HepG2 (cell line): ENCODE results near the gene COX5B. TPM values are rescaled to one million over a fixed set of nuclear protein-coding genes. Genes with fewer than 3 reads are reported as not detected.

Experiments
- ARHGAP35 ChIP-seq: sonication (generic); formaldehyde crosslinking; IDR thresholded peaks from 2 replicates; pipeline ENCODE4 v1.9.0; 2022; ENCODE audit warnings: mild to moderate bottlenecking, inconsistent platforms, moderate library complexity, missing genetic modification reagents, borderline replicate concordance
- GATAD2A ChIP-seq: IDR thresholded peaks from 2 replicates; pipeline ENCODE4 v1.6.1; 2016
- GTF3A ChIP-seq: sonication (generic); formaldehyde crosslinking; conservative IDR thresholded peaks from 2 replicates; pipeline ENCODE4 v1.4.0; 2020; ENCODE audit warnings: mild to moderate bottlenecking, missing genetic modification reagents
- KLF13 ChIP-seq: sonication (generic); formaldehyde crosslinking; IDR thresholded peaks from 2 replicates; pipeline ENCODE4 v1.4.0; 2020; ENCODE audit warnings: mild to moderate bottlenecking, missing genetic modification reagents
- MAZ ChIP-seq, 2 experiments: sonication (generic) in 1 of 2; formaldehyde crosslinking in 1 of 2; IDR thresholded peaks; 2 replicates each; pipeline versions ENCODE4 v1.5.0 to v1.6.1; 2012 to 2020; ENCODE audit warnings: low read depth in 2 of 2, mild to moderate bottlenecking in 2 of 2, borderline replicate concordance in 1 of 2, improper control_type of control experiment in 1 of 2, low read length in 1 of 2, missing genetic modification reagents in 1 of 2, moderate library complexity in 1 of 2
- MEIS2 ChIP-seq: sonication (generic); formaldehyde crosslinking; IDR thresholded peaks from 2 replicates; pipeline ENCODE4 v1.9.0; 2021; ENCODE audit warnings: mild to moderate bottlenecking, missing genetic modification reagents
- RAD51 ChIP-seq: fragments of 450-650 bp; IDR thresholded peaks from 2 replicates; pipeline ENCODE4 v1.6.1; 2016; ENCODE audit warnings: borderline replicate concordance
- SRF ChIP-seq: IDR thresholded peaks from 2 replicates; pipeline ENCODE4 v1.6.1; 2011; ENCODE audit warnings: mild to moderate bottlenecking, low read depth, low read length, moderate library complexity
- YY1 ChIP-seq: IDR thresholded peaks from 2 replicates; pipeline ENCODE4 v1.6.1; 2011; ENCODE audit warnings: low read length, low read depth, moderate library complexity, mild to moderate bottlenecking; ENCODE audit not compliant: insufficient read depth, insufficient replicate concordance
- ZGPAT ChIP-seq: IDR thresholded peaks from 2 replicates; pipeline ENCODE4 v1.6.1; 2016; ENCODE audit warnings: mild to moderate bottlenecking
- ZNF644 ChIP-seq: IDR thresholded peaks from 2 replicates; pipeline ENCODE4 v1.6.1; 2016; ENCODE audit warnings: low read depth
- polyA plus RNA-seq, 8 experiments: library from polyadenylated mRNA; depleted of rRNA in 3 of 8; stranded (reverse) in 7 of 8; unstranded in 1 of 8; fragments of >200 nt; fragmentation: Illumina TruSeq in 4 of 8; extraction: Trizol in 4 of 8; gene quantifications; 2 replicates each; pipeline versions ENCODE4 v1.2.1 to v1.2.3, GENCODE V29; 2011 to 2016; ENCODE audit warnings: low read depth in 4 of 8, missing spikeins in 1 of 8, mixed read lengths in 1 of 8; ENCODE audit not compliant: insufficient read depth in 1 of 8
- total RNA-seq, 5 experiments: library from RNA; depleted of rRNA; stranded (reverse); fragments of >200 nt; fragmentation: Illumina TruSeq; extraction: Trizol; gene quantifications; 2 replicates each; pipeline ENCODE4 v1.2.3, GENCODE V29; 2016; ENCODE audit warnings: low read depth in 1 of 5
- TF ChIP-seq, protein P1 (sequence below): sonication (generic); formaldehyde crosslinking; IDR thresholded peaks from 2 replicates; pipeline ENCODE4 v1.5.0; 2020; ENCODE audit warnings: mild to moderate bottlenecking, missing genetic modification reagents
- TF ChIP-seq, protein P2 (sequence below): sonication (generic); formaldehyde crosslinking; conservative IDR thresholded peaks from 2 replicates; pipeline ENCODE4 v1.4.0; 2020; ENCODE audit warnings: missing genetic modification reagents
- TF ChIP-seq, protein P3 (sequence below): IDR thresholded peaks from 2 replicates; pipeline ENCODE4 v1.6.1; 2016; ENCODE audit warnings: low read depth, control low read depth
- TF ChIP-seq, protein P4 (sequence below): sonication (generic); formaldehyde crosslinking; IDR thresholded peaks from 2 replicates; pipeline ENCODE4 v1.8.0; 2022; ENCODE audit warnings: mild to moderate bottlenecking, missing genetic modification reagents, borderline replicate concordance
- TF ChIP-seq, protein P5 (sequence below): sonication (generic); formaldehyde crosslinking; IDR thresholded peaks from 2 replicates; pipeline ENCODE4 v1.4.0; 2020; ENCODE audit warnings: missing genetic modification reagents

Gene COX5B
- total and polyA plus RNA-seq, 2 of the 13 experiments (the other 11 are each of a cell fraction or from before 2014, with no cell fraction given): 453 to 536 TPM

GRCh38 chr2:97645695-97646629 is at the start of gene COX5B (continued):
- TF ChIP-seq, protein P1, sequence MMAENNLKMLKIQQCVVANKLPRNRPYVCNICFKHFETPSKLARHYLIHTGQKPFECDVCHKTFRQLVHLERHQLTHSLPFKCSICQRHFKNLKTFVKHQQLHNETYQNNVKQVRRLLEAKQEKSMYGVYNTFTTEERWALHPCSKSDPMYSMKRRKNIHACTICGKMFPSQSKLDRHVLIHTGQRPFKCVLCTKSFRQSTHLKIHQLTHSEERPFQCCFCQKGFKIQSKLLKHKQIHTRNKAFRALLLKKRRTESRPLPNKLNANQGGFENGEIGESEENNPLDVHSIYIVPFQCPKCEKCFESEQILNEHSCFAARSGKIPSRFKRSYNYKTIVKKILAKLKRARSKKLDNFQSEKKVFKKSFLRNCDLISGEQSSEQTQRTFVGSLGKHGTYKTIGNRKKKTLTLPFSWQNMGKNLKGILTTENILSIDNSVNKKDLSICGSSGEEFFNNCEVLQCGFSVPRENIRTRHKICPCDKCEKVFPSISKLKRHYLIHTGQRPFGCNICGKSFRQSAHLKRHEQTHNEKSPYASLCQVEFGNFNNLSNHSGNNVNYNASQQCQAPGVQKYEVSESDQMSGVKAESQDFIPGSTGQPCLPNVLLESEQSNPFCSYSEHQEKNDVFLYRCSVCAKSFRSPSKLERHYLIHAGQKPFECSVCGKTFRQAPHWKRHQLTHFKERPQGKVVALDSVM (CRISPR knock-in tag): no peak
- TF ChIP-seq RAD51 (no peak), MAZ (IDR thresholded peaks at IDR 0.05; ENCODE audit: borderline replicate concordance, low read depth, low read length) (peak; percentile 80; the same call in 1 of the 2 replicates), MAZ (CRISPR knock-in tag; IDR thresholded peaks at IDR 0.05; ENCODE audit: low read depth) (peak; percentile 82; the same call in 1 of the 2 replicates), ZNF644 (CRISPR knock-in tag) (no peak), ARHGAP35 (CRISPR knock-in tag) (peak; percentile 87; the same call in 1 of the 2 replicates), GTF3A (CRISPR knock-in tag) (0 out of 2 replicates have a peak, but pooled peaks have one; percentile 87), ZGPAT (CRISPR knock-in tag) (peak; percentile 79), SRF (no peak), YY1 (peak; percentile 82), MEIS2 (peak; percentile 83), GATAD2A (CRISPR knock-in tag) (peak; percentile 20; the same call in 1 of the 2 replicates), KLF13 (CRISPR knock-in tag) (peak; percentile 86; the same call in 1 of the 2 replicates)
- TF ChIP-seq, protein P2, sequence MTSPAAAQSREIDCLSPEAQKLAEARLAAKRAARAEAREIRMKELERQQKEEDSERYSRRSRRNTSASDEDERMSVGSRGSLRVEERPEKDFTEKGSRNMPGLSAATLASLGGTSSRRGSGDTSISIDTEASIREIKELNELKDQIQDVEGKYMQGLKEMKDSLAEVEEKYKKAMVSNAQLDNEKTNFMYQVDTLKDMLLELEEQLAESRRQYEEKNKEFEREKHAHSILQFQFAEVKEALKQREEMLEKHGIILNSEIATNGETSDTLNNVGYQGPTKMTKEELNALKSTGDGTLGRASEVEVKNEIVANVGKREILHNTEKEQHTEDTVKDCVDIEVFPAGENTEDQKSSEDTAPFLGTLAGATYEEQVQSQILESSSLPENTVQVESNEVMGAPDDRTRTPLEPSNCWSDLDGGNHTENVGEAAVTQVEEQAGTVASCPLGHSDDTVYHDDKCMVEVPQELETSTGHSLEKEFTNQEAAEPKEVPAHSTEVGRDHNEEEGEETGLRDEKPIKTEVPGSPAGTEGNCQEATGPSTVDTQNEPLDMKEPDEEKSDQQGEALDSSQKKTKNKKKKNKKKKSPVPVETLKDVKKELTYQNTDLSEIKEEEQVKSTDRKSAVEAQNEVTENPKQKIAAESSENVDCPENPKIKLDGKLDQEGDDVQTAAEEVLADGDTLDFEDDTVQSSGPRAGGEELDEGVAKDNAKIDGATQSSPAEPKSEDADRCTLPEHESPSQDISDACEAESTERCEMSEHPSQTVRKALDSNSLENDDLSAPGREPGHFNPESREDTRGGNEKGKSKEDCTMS (CRISPR knock-in tag): no peak
- TF ChIP-seq, protein P3, sequence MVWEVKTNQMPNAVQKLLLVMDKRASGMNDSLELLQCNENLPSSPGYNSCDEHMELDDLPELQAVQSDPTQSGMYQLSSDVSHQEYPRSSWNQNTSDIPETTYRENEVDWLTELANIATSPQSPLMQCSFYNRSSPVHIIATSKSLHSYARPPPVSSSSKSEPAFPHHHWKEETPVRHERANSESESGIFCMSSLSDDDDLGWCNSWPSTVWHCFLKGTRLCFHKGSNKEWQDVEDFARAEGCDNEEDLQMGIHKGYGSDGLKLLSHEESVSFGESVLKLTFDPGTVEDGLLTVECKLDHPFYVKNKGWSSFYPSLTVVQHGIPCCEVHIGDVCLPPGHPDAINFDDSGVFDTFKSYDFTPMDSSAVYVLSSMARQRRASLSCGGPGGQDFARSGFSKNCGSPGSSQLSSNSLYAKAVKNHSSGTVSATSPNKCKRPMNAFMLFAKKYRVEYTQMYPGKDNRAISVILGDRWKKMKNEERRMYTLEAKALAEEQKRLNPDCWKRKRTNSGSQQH (CRISPR knock-in tag): no peak; the same call in 1 of the 2 replicates
- TF ChIP-seq, protein P4, sequence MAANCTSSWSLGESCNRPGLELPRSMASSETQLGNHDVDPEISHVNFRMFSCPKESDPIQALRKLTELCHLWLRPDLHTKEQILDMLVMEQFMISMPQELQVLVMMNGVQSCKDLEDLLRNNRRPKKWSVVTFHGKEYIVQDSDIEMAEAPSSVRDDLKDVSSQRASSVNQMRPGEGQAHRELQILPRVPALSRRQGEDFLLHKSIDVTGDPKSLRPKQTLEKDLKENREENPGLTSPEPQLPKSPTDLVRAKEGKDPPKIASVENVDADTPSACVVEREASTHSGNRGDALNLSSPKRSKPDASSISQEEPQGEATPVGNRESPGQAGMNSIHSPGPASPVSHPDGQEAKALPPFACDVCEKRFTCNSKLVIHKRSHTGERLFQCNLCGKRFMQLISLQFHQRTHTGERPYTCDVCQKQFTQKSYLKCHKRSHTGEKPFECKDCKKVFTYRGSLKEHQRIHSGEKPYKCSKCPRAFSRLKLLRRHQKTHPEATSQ (CRISPR knock-in tag): 0 out of 2 replicates have a peak, but pooled peaks have one; percentile 62
- TF ChIP-seq, protein P5, sequence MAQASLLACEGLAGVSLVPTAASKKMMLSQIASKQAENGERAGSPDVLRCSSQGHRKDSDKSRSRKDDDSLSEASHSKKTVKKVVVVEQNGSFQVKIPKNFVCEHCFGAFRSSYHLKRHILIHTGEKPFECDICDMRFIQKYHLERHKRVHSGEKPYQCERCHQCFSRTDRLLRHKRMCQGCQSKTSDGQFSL: 0 out of 2 replicates have a peak, but pooled peaks have one; percentile 64
